Body of pancreas (tissue), 4 donors: Measurements from ENCODE around the gene FOS. TPM values are rescaled to one million over a fixed set of nuclear protein-coding genes. Genes with fewer than 3 reads are reported as not detected.

ENCODE experiments used
- ATAC-seq: fragments of 150-250 bp; one replicate; pipeline ENCODE4 v1.9.1; 2016
- DNase-seq, 4 donors: peaks; one replicate each; pipeline ENCODE4 v3.0.0-alpha.2; 2019
- H3K27ac ChIP-seq, 4 donors: fragments of 200-600 bp; sonication (generic); 1 replicate in 3 of 4; 2 replicates in 1 of 4; pipeline versions ENCODE4 v1.5.1 to v1.6.1; 2016 to 2019; ENCODE audit warnings: mild to moderate bottlenecking in 1 of 4, mixed read lengths in 1 of 4, moderate library complexity in 1 of 4
- H3K27me3 ChIP-seq, 2 donors: fragments of 200-600 bp; sonication (generic); one replicate each; pipeline ENCODE4 v1.6.0; 2016; ENCODE audit warnings: mild to moderate bottlenecking in 1 of 2
- H3K36me3 ChIP-seq, 2 donors: fragments of 200-600 bp; sonication (generic); replicated peaks in 1 of 2; 2 replicates each; pipeline ENCODE4 v1.5.1; 2016; ENCODE audit warnings: low read depth in 2 of 2; ENCODE audit not compliant: insufficient read depth in 1 of 2
- H3K4me1 ChIP-seq: fragments of 200-600 bp; sonication (generic); one replicate; pipeline ENCODE4 v1.6.0; 2016
- H3K4me3 ChIP-seq, 2 donors: fragments of 200-600 bp; sonication (generic); 1 replicate in 1 of 2; 2 replicates in 1 of 2; pipeline ENCODE4 v1.5.1; 2016 to 2019
- H3K9me3 ChIP-seq, 3 donors: fragments of 200-600 bp; sonication (generic); 1 replicate in 2 of 3; 2 replicates in 1 of 3; pipeline ENCODE4 v1.5.1; 2016
- POLR2A ChIP-seq, 3 donors: fragments of 450-650 bp; IDR thresholded peaks; one replicate each; pipeline ENCODE4 v1.6.1; 2016; ENCODE audit warnings: antibody characterized with exemption in 3 of 3, mild to moderate bottlenecking in 2 of 3
- WGBS, 2 donors: methylation state at CpG; one replicate each; pipeline ENCODE4 v1.1.5; 2017; 5-methylcytosine and 5-hydroxymethylcytosine counted together
- intact Hi-C: fragments of 100-400 bp; cut with DNase I; formaldehyde crosslinking; loops from one replicate; pipeline ENCODE4 v1.15.1; 2023
- total RNA-seq, 2 donors: library from RNA; depleted of rRNA; stranded (reverse); fragments of >200 nt; gene quantifications; one replicate each; pipeline ENCODE4 v1.1.0, GENCODE V29; 2016
- TF ChIP-seq, protein P1 (sequence below), 7 experiments: fragments of 450-650 bp in 4 of 7; fragments of 200-600 bp in 3 of 7; sonication (generic) in 3 of 7; IDR thresholded peaks; one replicate each; pipeline ENCODE4 v1.5.1; 2016 to 2019; ENCODE audit warnings: antibody characterized with exemption in 7 of 7

The FOS gene
- total RNA-seq, 2 donors from 2014 or later = 412 to 1,093 TPM

- no peaks in the 10 kb centered on the region for H3K27me3 ChIP-seq
- intact Hi-C loops = no loop called here
- H3K36me3 ChIP-seq = no peaks in the 10 kb centered on the region
- peaks cover 33% of the 10 kb centered on the region for H3K4me1 ChIP-seq
- H3K27ac ChIP-seq = peak overlapping the region in 3 of 4 donors; percentile 13 to 61 (median 47)
- H3K9me3 ChIP-seq = no peaks in the 10 kb centered on the region
- DNase-seq (no peak), ATAC-seq (peak; percentile 31)
- H3K4me3 ChIP-seq = no peak overlapping the region
- WGBS, 2 donors = 60 to 78% methylated on average over 3 of the region's 3 CpGs
- TF ChIP-seq, protein P1, sequence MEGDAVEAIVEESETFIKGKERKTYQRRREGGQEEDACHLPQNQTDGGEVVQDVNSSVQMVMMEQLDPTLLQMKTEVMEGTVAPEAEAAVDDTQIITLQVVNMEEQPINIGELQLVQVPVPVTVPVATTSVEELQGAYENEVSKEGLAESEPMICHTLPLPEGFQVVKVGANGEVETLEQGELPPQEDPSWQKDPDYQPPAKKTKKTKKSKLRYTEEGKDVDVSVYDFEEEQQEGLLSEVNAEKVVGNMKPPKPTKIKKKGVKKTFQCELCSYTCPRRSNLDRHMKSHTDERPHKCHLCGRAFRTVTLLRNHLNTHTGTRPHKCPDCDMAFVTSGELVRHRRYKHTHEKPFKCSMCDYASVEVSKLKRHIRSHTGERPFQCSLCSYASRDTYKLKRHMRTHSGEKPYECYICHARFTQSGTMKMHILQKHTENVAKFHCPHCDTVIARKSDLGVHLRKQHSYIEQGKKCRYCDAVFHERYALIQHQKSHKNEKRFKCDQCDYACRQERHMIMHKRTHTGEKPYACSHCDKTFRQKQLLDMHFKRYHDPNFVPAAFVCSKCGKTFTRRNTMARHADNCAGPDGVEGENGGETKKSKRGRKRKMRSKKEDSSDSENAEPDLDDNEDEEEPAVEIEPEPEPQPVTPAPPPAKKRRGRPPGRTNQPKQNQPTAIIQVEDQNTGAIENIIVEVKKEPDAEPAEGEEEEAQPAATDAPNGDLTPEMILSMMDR (IDR thresholded peaks at IDR 0.05) = no peak
- TF ChIP-seq POLR2A (IDR thresholded peaks at IDR 0.05) = no peak
Observed at GRCh38 chr14:75267141-75267721, 11.4 kb upstream of the FOS start.

DNA sequence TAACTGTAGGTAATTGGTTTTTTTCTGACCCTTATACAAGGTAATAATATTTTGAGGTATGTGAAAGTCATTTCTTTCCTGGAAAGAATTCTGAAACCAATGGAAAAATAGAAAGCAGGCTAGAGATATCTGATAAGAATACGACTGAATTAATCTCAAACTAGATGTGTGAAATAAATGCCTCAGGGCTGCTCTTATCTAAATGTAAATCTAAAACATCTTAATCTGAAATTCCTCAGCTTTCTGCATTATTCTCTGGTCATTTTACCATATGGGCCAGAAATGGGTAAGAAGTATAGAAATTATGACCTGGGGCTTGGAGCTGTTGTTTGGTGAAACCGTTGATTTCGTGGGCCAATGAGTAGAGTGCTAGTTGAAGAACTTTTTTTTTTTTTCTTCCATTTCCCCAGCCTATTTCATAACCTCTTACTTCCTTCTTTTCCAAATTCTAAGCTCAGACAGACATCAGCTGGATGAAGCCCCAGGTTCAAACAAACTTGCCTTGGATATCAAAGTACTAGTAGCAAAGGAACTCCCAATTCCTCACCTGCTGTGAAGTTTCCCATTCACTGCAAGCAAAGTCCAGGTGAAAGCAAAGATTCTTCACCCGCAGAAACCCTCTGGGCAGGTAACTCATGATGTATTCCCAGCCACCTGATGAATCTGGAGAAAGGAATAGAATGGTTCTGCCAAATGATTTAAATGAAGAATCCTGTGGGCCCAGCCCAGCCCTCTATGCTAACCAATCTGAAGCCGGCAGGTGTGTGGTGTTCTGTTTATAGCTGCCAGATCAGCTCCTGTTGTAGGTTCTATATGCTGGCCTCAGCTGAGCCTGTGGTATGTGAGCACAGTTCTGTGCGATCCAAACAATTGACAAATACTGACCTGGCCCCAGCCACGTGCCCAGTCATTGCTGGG lies 9.7 kb upstream of the FOS start:
- Histone ChIP-seq H3K4me1 (peaks cover 33% of the 10 kb centered on the region), H3K27ac (peak overlapping the region; percentile 73 to 86 (median 85)), H3K27me3 (no peaks in the 10 kb centered on the region), H3K36me3 (no peaks in the 10 kb centered on the region), H3K9me3 (no peaks in the 10 kb centered on the region), H3K4me3 (no peak overlapping the region)
- intact Hi-C loops = no loop called here
- DNase-seq (peak; percentile 33 to 70 (median 65)), ATAC-seq (peak; percentile 64)
- WGBS, 2 donors = 37 to 42% methylated on average over 7 of the region's 7 CpGs
- peak in 1 of 3 donors; percentile 24 for TF ChIP-seq POLR2A (IDR thresholded peaks at IDR 0.05)
- TF ChIP-seq, protein P1 (IDR thresholded peaks at IDR 0.05) = peak in 1 of 7 experiments; percentile 2

DNA sequence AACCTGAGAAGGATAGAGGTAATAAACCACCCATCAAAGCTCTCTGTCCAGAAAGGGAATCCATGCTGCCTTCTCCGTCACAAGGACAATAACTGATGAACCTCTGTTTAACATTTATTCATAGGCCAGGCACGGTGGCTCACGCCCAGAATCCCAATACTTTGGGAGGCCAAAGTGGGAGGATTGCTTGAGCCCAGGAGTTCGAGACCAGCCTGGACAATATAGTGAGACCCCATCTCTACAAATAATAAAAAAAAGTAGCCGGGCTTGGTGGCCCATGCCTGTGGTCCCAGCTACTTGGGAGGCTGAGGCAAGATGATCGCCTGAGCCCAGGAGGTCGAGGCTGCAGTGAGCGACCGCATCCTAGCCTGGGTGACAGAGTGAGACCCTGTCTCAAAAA lies 7.1 kb upstream of the FOS start:
- H3K4me1 ChIP-seq = peaks cover 31% of the 10 kb centered on the region
- no peak for TF ChIP-seq POLR2A (IDR thresholded peaks at IDR 0.05)
- TF ChIP-seq, protein P1 (IDR thresholded peaks at IDR 0.05) = no peak

DNA sequence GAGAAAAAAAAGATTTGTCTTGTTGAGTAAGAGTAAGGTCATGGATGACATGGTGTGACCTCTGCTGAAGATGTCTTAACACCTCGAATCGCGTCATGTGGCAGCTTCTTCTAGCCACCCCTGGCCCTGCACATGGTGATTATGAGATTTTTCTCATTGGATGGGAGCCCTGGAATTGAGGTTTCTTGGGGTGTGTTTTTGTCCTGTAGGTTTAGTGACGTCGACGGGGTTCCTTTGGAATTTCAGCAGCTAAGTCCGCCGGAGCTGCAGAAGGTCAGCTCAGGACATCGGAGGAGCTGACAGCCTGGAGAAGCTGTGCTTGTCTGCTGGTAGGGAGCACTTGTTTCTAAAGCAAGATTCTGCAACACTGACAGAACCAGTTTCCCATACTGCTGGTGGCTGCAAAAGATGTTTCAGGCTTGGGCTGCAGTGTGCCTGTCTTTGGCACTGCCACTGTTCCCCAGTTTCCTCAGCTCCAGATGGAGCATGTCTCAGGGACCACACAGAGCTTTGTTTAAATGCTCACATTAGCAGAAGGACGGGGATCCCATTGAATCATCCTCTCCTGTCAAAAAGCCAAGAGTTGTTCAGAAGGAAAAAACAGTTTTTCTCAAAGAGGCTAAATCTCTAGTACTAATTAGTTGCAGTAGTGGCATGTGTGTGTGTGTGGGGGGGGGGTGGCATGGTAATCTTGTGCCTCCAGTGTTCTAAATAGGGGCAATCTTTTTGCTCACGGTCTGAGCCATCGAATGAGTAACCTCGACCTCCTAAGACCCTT lies 5.2 kb upstream of the FOS start:
- 77% methylated on average over 12 to 13 of the region's 13 CpGs for WGBS, 2 donors
- no peaks in the 10 kb centered on the region for H3K27me3 ChIP-seq
- DNase-seq (no peak), ATAC-seq (no peak)
- TF ChIP-seq, protein P1 (IDR thresholded peaks at IDR 0.05) = no peak
- TF ChIP-seq POLR2A (IDR thresholded peaks at IDR 0.05) = no peak
- intact Hi-C loops = no loop called here
- H3K4me1 ChIP-seq = peaks cover 19% of the 10 kb centered on the region
- H3K36me3 ChIP-seq = no peaks in the 10 kb centered on the region
- H3K9me3 ChIP-seq = no peaks in the 10 kb centered on the region
- H3K4me3 ChIP-seq = no peak overlapping the region
- H3K27ac ChIP-seq = no peak overlapping the region

More for the DNA sequence above, 7.1 kb upstream of the FOS start:
- intact Hi-C loops = no loop called here
- DNase-seq (no peak), ATAC-seq (no peak)
- Histone ChIP-seq H3K36me3 (no peaks in the 10 kb centered on the region), H3K9me3 (no peaks in the 10 kb centered on the region), H3K27ac (no peak overlapping the region), H3K4me3 (no peak overlapping the region), H3K27me3 (no peaks in the 10 kb centered on the region)
- WGBS, 2 donors = 86 to 91% methylated on average over 9 of the region's 9 CpGs
